Measurements from ENCODE around the gene MTUS2.
A peak's percentile ranks its signal among the peaks of the same experiment; 100 is the strongest.

GRCh38 chr13:28953714-28954418 lies 133.7 kb downstream of the MTUS2 start:
- TF ChIP-seq CTCF (conservative IDR thresholded peaks at IDR 0.05; ENCODE audit: low read depth in 2 of 2) (peak; percentile 28 to 53), EZH2 (IDR thresholded peaks at IDR 0.05; ENCODE audit: low read depth, unreplicated experiment) (no peak), EZH2phosphoT487 (IDR thresholded peaks at IDR 0.05; ENCODE audit: unreplicated experiment) (no peak)
